Lung (tissue), 12 donors: ENCODE results near the gene CSNK2A3. TPM values are rescaled to one million over a fixed set of nuclear protein-coding genes. Genes with fewer than 3 reads are reported as not detected.
A peak's percentile ranks its signal among the peaks of the same experiment; 100 is the strongest.

Source experiments
- ATAC-seq: fragments of 200-7000 bp; cut with Tn5 transposase; one replicate; pipeline ENCODE4 v1.9.1; 2020; ENCODE audit warnings: moderate number of reproducible peaks; ENCODE audit not compliant: insufficient read depth, low FRiP score
- DNase-seq, 3 donors: peaks; one replicate each; pipeline ENCODE4 v3.0.0-alpha.2; 2013 to 2017
- H3K27ac ChIP-seq, 2 donors: one replicate each; pipeline ENCODE4 v1.5.1; 2013; ENCODE audit warnings: mild to moderate bottlenecking in 2 of 2, moderate library complexity in 2 of 2, control low read depth in 1 of 2, inconsistent platforms in 1 of 2, low read depth in 1 of 2, low read length in 1 of 2
- H3K27me3 ChIP-seq, 3 donors: one replicate each; pipeline ENCODE4 v1.5.1; 2013; ENCODE audit warnings: low read length in 2 of 3; ENCODE audit not compliant: control insufficient read depth in 3 of 3, insufficient read depth in 3 of 3
- H3K36me3 ChIP-seq, 4 donors: one replicate each; pipeline ENCODE4 v1.5.1; 2013; ENCODE audit warnings: low read length in 4 of 4, mild to moderate bottlenecking in 1 of 4, moderate library complexity in 1 of 4; ENCODE audit not compliant: control insufficient read depth in 4 of 4, insufficient read depth in 4 of 4
- H3K4me1 ChIP-seq, 5 donors: one replicate each; pipeline ENCODE4 v1.5.1; 2013; ENCODE audit warnings: low read length in 5 of 5, mild to moderate bottlenecking in 2 of 5, moderate library complexity in 1 of 5; ENCODE audit not compliant: control insufficient read depth in 5 of 5, insufficient read depth in 5 of 5
- H3K4me3 ChIP-seq: one replicate; pipeline ENCODE4 v1.5.1; 2013; ENCODE audit warnings: mild to moderate bottlenecking, control low read depth, moderate library complexity
- H3K9ac ChIP-seq, 2 donors: one replicate each; pipeline ENCODE4 v1.5.1; 2013; ENCODE audit warnings: low read length in 2 of 2, control low read depth in 1 of 2; ENCODE audit not compliant: insufficient read depth in 1 of 2
- H3K9me3 ChIP-seq, 4 donors: one replicate each; pipeline ENCODE4 v1.5.1; 2013; ENCODE audit warnings: low read length in 3 of 4, mild to moderate bottlenecking in 1 of 4, moderate library complexity in 1 of 4; ENCODE audit not compliant: control insufficient read depth in 4 of 4, insufficient read depth in 3 of 4
- WGBS, 2 donors: extraction: QIAGEN DNeasy Blood & Tissue Kit; methylation state at CpG; one replicate each; pipeline ENCODE4 v1.1.7; 2013; 5-methylcytosine and 5-hydroxymethylcytosine counted together
- polyA plus RNA-seq, 2 donors: library from polyadenylated mRNA; stranded (reverse); fragments of 200-250 nt; gene quantifications; one replicate each; pipeline ENCODE4 v1.2.1, GENCODE V29; 2013
- total RNA-seq, 2 donors: library from RNA; depleted of rRNA in 1 of 2; stranded (reverse); fragments of >200 nt in 1 of 2; gene quantifications; one replicate each; pipeline ENCODE4 v1.2.1, GENCODE V29; 2014 to 2021
- TF ChIP-seq, protein P1 (sequence below): IDR thresholded peaks from 2 replicates; pipeline ENCODE4 v1.5.1; 2012; ENCODE audit warnings: mild to moderate bottlenecking; ENCODE audit errors: control extremely low read depth, extremely low read depth
- donor health status: control.
- donor health status: control.
- donor health status: Bipolar disorder and iron deficiency.
- donor health status: healthy.
- donor health status: DM: yes; HTN: yes; CAD: no.

CSNK2A3 gene
- total and polyA plus RNA-seq, 4 donors = 0.39 to 3.7 (median 1.6) TPM

DNA sequence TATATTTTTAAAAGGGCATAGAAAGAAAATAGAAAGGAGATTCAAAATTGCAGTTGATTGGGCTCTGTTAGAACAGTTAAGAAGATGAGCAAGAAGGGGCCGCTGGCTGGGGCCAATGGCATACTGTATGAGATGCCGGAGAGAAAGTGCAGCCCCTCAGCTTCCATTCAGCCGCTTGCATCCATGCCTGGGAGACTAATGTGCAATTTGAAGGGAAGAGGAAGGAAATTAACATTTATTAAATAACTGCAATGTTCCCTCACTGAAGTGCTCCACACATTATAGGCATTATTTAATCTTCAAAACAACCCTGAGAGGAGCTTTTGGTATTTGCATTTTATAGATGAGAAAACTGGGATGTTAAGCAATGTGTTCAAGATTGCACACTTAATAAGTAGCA lies 44.7 kb upstream of the CSNK2A3 start:
- H3K9ac ChIP-seq = no peak overlapping the region
- ATAC-seq = no peak

DNA sequence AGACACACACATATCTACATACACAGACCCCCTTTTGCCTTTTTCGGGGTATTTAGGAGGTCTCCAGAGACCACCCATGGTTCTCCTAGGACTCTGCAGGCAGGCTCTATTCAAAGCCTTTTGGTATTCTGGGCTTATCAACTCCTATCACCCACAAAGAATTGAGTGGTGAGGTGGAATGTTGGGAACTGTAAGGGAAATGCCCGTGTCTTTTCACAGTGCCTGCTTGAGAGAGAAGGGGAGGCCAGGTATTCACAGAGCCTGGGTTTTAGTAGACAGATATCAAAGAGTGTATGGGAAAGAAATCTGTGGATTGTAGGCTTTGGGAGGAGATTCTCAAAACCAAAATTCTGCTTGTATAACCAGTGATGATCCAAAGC lies 44.0 kb upstream of the CSNK2A3 start:
- H3K36me3 ChIP-seq = no peaks in the 10 kb centered on the region
- no peak overlapping the region for H3K27ac ChIP-seq
- H3K27me3 ChIP-seq = no peaks in the 10 kb centered on the region
- DNase-seq (no peak), ATAC-seq (no peak)
- TF ChIP-seq, protein P1, sequence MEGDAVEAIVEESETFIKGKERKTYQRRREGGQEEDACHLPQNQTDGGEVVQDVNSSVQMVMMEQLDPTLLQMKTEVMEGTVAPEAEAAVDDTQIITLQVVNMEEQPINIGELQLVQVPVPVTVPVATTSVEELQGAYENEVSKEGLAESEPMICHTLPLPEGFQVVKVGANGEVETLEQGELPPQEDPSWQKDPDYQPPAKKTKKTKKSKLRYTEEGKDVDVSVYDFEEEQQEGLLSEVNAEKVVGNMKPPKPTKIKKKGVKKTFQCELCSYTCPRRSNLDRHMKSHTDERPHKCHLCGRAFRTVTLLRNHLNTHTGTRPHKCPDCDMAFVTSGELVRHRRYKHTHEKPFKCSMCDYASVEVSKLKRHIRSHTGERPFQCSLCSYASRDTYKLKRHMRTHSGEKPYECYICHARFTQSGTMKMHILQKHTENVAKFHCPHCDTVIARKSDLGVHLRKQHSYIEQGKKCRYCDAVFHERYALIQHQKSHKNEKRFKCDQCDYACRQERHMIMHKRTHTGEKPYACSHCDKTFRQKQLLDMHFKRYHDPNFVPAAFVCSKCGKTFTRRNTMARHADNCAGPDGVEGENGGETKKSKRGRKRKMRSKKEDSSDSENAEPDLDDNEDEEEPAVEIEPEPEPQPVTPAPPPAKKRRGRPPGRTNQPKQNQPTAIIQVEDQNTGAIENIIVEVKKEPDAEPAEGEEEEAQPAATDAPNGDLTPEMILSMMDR = no peak
- no peak overlapping the region for H3K9ac ChIP-seq
- H3K9me3 ChIP-seq = no peaks in the 10 kb centered on the region
- H3K4me3 ChIP-seq = no peak overlapping the region
- H3K4me1 ChIP-seq = peaks cover 0 to 29% (median 6%) of the 10 kb centered on the region in 5 donors
- WGBS, 2 donors = 72 to 86% methylated on average over 2 of the region's 2 CpGs

More for the DNA sequence above, 44.7 kb upstream of the CSNK2A3 start:
- H3K27ac ChIP-seq = no peak overlapping the region
- peaks cover 0 to 34% (median 11%) of the 10 kb centered on the region in 5 donors for H3K4me1 ChIP-seq
- no peak for DNase-seq
- H3K36me3 ChIP-seq = no peaks in the 10 kb centered on the region
- H3K9me3 ChIP-seq = no peaks in the 10 kb centered on the region
- no peaks in the 10 kb centered on the region for H3K27me3 ChIP-seq
- H3K4me3 ChIP-seq = no peak overlapping the region
- TF ChIP-seq, protein P1 = no peak
- WGBS, 2 donors = 90 to 92% methylated on average over 3 of the region's 3 CpGs

DNA sequence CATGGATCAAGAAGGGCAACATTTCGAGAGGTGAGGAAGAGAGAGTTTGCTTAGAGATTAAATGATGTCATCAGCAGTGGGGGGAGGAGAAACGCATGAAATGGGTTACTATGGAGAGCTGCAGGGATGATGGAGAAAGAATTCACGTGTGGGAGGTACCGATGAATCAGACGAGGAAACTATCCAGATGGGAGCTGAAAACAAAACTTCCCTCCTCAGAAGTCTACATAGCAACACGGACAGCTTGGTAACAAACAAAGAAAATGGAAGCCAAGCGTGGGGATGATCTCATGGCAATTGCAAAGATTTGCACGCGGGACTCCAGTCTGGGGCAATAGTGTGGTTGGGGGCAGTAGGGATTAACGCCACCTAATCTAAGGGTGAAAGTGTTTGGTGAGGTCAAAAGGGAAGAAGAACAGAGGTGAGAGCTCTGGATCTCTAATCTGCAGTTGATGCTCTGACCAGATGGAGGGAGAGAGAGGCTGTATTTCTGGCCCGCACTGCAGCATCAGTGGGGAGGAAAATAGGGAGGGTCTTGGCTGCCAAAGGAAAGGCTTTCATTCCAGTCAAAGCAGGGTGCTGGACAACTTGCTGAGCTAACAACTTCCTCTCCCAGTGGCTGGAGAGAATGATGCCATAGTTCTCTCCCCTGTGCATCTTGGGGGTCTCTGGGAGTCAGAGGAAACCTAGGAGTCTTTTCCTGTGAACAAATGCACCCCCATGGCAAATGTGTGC lies 43.4 kb upstream of the CSNK2A3 start:
- TF ChIP-seq, protein P1 = no peak
- ATAC-seq = peak; percentile 22
- WGBS, 2 donors = 69 to 70% methylated on average over 11 of the region's 11 CpGs
- H3K27ac ChIP-seq = no peak overlapping the region
- H3K9ac ChIP-seq = no peak overlapping the region
- H3K27me3 ChIP-seq = no peaks in the 10 kb centered on the region
- no peaks in the 10 kb centered on the region for H3K36me3 ChIP-seq
- DNase-seq = peak; percentile 46 to 75 (median 61)
- H3K4me1 ChIP-seq = peaks cover 0 to 33% (median 4%) of the 10 kb centered on the region in 5 donors
- no peak overlapping the region for H3K4me3 ChIP-seq
- no peaks in the 10 kb centered on the region for H3K9me3 ChIP-seq

DNA sequence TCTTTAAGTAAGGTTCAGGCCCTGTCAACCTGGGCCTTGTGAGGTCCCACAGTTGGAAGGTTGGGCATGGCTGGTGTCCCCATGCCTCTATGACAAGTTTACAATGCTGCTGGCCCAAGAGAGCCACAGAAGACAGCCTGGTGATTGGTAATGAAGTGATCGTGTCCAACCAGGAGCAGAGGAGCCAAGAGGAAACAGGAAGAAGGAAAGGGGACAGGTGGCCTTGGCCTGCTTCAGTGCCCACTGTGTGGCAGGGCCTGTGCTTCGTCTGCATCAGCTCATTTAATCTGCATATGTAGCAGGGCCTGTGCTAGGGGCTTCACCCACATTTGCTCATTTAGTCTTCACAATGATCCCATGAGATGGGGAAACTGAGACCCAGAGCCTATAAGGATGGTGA lies 42.1 kb upstream of the CSNK2A3 start:
- Histone ChIP-seq H3K27ac (no peak overlapping the region), H3K36me3 (no peaks in the 10 kb centered on the region), H3K4me1 (peaks cover 0 to 33% (median 4%) of the 10 kb centered on the region in 5 donors), H3K9me3 (no peaks in the 10 kb centered on the region), H3K27me3 (no peaks in the 10 kb centered on the region), H3K4me3 (no peak overlapping the region), H3K9ac (no peak overlapping the region)
- DNase-seq = no peak
- ATAC-seq = no peak
- 81 to 92% methylated on average over 2 of the region's 2 CpGs for WGBS, 2 donors
- TF ChIP-seq, protein P1 = no peak
